Omental fat pad (tissue), 4 donors: Measurements from ENCODE around the gene ADAM19. TPM values are rescaled to one million over a fixed set of nuclear protein-coding genes. Genes with fewer than 3 reads are reported as not detected.

Source experiments
- ATAC-seq: fragments of 150-250 bp; one replicate; pipeline ENCODE4 v1.9.1; 2016; ENCODE audit warnings: mild to moderate bottlenecking, moderate library complexity; ENCODE audit not compliant: low FRiP score
- DNase-seq: peaks from one replicate; pipeline ENCODE4 v3.0.0-alpha.2; 2019; ENCODE audit warnings: low spot score
- CTCF ChIP-seq, 3 donors: fragments of 450-650 bp; IDR thresholded peaks; one replicate each; pipeline ENCODE4 v1.5.1; 2016 to 2017; ENCODE audit warnings: antibody characterized with exemption in 3 of 3, mild to moderate bottlenecking in 3 of 3, moderate library complexity in 2 of 3
- total RNA-seq, 4 donors: library from RNA; depleted of rRNA; stranded (reverse); fragments of >200 nt; gene quantifications; one replicate each; pipeline ENCODE4 v1.1.0, GENCODE V29; 2016

Gene ADAM19
- 10 to 100 TPM in 2 of 4 donors, 1 to 10 TPM in 2; 2.1 to 18.0 (median 9.1) TPM for total RNA-seq

- no peak for TF ChIP-seq CTCF (IDR thresholded peaks at IDR 0.05)
- no peak for DNase-seq
- ATAC-seq = peak; percentile 82
Measured at GRCh38 chr5:157575381-157576020, at the start of gene ADAM19. TSS of gene ADAM19 (minus strand) at chr5:157575775. CDS start at chr5:157575696, 79 bp downstream.

GRCh38 chr5:157624144-157624543 lies 48.6 kb upstream of the ADAM19 start:
- DNase-seq = no peak
- TF ChIP-seq CTCF (IDR thresholded peaks at IDR 0.05) = no peak
- no peak for ATAC-seq

- no peak for ATAC-seq
- TF ChIP-seq CTCF (IDR thresholded peaks at IDR 0.05) = no peak
- no peak for DNase-seq
Measured at GRCh38 chr5:157620776-157621175, 45.2 kb upstream of the ADAM19 start.

GRCh38 chr5:157618191-157618765 lies 42.7 kb upstream of the ADAM19 start:
- no peak for TF ChIP-seq CTCF (IDR thresholded peaks at IDR 0.05)
- no peak for DNase-seq
- ATAC-seq = no peak

- TF ChIP-seq CTCF (IDR thresholded peaks at IDR 0.05) = no peak
- ATAC-seq (no peak), DNase-seq (no peak)
Measured at GRCh38 chr5:157616785-157617184, 41.2 kb upstream of the ADAM19 start.

- ATAC-seq (no peak), DNase-seq (no peak)
- TF ChIP-seq CTCF (IDR thresholded peaks at IDR 0.05) = no peak
Measured at GRCh38 chr5:157613385-157614245, 38.0 kb upstream of the ADAM19 start.
